Stomach (tissue), 4 donors: Measurements from ENCODE around the gene CHTOP.
"Not testable (repeated sequence)": the region's sequence is repeated elsewhere in the genome, so short reads cannot be mapped to it uniquely, and the experiment has no call there.

Source experiments
- CTCF ChIP-seq, 7 experiments: fragments of 450-650 bp in 4 of 7; fragments of 200-600 bp in 3 of 7; sonication (generic) in 3 of 7; IDR thresholded peaks; one replicate each; pipeline ENCODE4 v1.5.1; 2016 to 2019; ENCODE audit warnings: antibody characterized with exemption in 7 of 7, control low read depth in 2 of 7, mild to moderate bottlenecking in 1 of 7
- EP300 ChIP-seq: sonication (generic); formaldehyde crosslinking; IDR thresholded peaks from one replicate; pipeline ENCODE4 v1.6.1; 2017; ENCODE audit warnings: antibody characterized with exemption
- POLR2A ChIP-seq, 4 donors: fragments of 450-650 bp; IDR thresholded peaks; one replicate each; pipeline ENCODE4 v1.6.1; 2016; ENCODE audit warnings: antibody characterized with exemption in 4 of 4, control low read depth in 2 of 4, mild to moderate bottlenecking in 1 of 4, moderate library complexity in 1 of 4
- POLR2AphosphoS5 ChIP-seq, 3 donors: sonication (generic); formaldehyde crosslinking; IDR thresholded peaks; one replicate each; pipeline ENCODE4 v1.6.1; 2016; ENCODE audit warnings: antibody characterized with exemption in 3 of 3

- not testable (repeated sequence) for TF ChIP-seq CTCF (IDR thresholded peaks at IDR 0.05); POLR2AphosphoS5 (IDR thresholded peaks at IDR 0.05); POLR2A (IDR thresholded peaks at IDR 0.05); EP300
Observed at GRCh38 chr1:153588033-153588432, 45.8 kb upstream of the CHTOP start.
